Ascending aorta (tissue), 2 donors: ENCODE measurements around the gene EIF2AK2. TPM values are rescaled to one million over a fixed set of nuclear protein-coding genes. Genes with fewer than 3 reads are reported as not detected.
A peak's percentile ranks its signal among the peaks of the same experiment; 100 is the strongest.

ENCODE experiments used
- DNase-seq, 2 donors: peaks; one replicate each; pipeline ENCODE4 v3.0.0-alpha.2; 2019; ENCODE audit warnings: low spot score in 2 of 2
- H3K27ac ChIP-seq, 2 donors: fragments of 200-600 bp; sonication (generic); one replicate each; pipeline ENCODE4 v1.5.1; 2016 to 2017; ENCODE audit warnings: mild to moderate bottlenecking in 1 of 2
- H3K27me3 ChIP-seq: fragments of 200-600 bp; sonication (generic); one replicate; pipeline ENCODE4 v1.5.1; 2017
- H3K36me3 ChIP-seq, 2 donors: fragments of 200-600 bp; sonication (generic); one replicate each; pipeline ENCODE4 v1.5.1; 2016
- H3K4me1 ChIP-seq, 2 donors: fragments of 200-600 bp; sonication (generic); one replicate each; pipeline ENCODE4 v1.5.1; 2016 to 2017; ENCODE audit warnings: mild to moderate bottlenecking in 1 of 2
- H3K4me3 ChIP-seq, 2 donors: fragments of 200-600 bp; sonication (generic); one replicate each; pipeline ENCODE4 v1.5.1; 2016 to 2017; ENCODE audit warnings: mild to moderate bottlenecking in 1 of 2
- H3K9me3 ChIP-seq, 2 donors: fragments of 200-600 bp; sonication (generic); one replicate each; pipeline ENCODE4 v1.5.1; 2016
- CTCF ChIP-seq, 3 experiments: fragments of 200-600 bp in 2 of 3; fragments of 450-650 bp in 1 of 3; sonication (generic) in 2 of 3; IDR thresholded peaks; one replicate each; pipeline ENCODE4 v1.5.1; 2016 to 2019; ENCODE audit warnings: antibody characterized with exemption in 3 of 3, mild to moderate bottlenecking in 1 of 3, moderate library complexity in 1 of 3
- intact Hi-C: fragments of 100-400 bp; cut with DNase I; formaldehyde crosslinking; loops from one replicate; pipeline ENCODE4 v1.15.1; 2023
- total RNA-seq: library from RNA; depleted of rRNA; stranded (reverse); fragments of >200 nt; gene quantifications from one replicate; pipeline ENCODE4 v1.1.0, GENCODE V29; 2016

EIF2AK2 gene
- total RNA-seq, 1 donor from 2014 or later: 10.6 TPM

GRCh38 chr2:37085731-37086147 lies 71.0 kb downstream of the EIF2AK2 start:
- H3K27me3 ChIP-seq: no peaks in the 10 kb centered on the region
- H3K36me3 ChIP-seq: peaks cover 9 to 20% of the 10 kb centered on the region in 2 donors
- peaks cover 3 to 14% of the 10 kb centered on the region in 2 donors for H3K4me1 ChIP-seq
- intact Hi-C loops: no loop called here
- no peaks in the 10 kb centered on the region for H3K9me3 ChIP-seq
- DNase-seq: no peak
- TF ChIP-seq CTCF (IDR thresholded peaks at IDR 0.05): no peak
- no peak overlapping the region for H3K4me3 ChIP-seq
- no peak overlapping the region for H3K27ac ChIP-seq

- no peak for DNase-seq
- intact Hi-C loops: no loop called here
- Histone ChIP-seq H3K9me3 (no peaks in the 10 kb centered on the region), H3K36me3 (peaks cover 0 to 17% of the 10 kb centered on the region in 2 donors), H3K27me3 (no peaks in the 10 kb centered on the region), H3K27ac (peak overlapping the region; percentile 35 to 66), H3K4me1 (peaks cover 3 to 14% of the 10 kb centered on the region in 2 donors), H3K4me3 (peak overlapping the region; percentile 82 to 90)
- TF ChIP-seq CTCF (IDR thresholded peaks at IDR 0.05): no peak
These were observed 72.0 kb downstream of the EIF2AK2 start for GRCh38 chr2:37084797-37085196.

GRCh38 chr2:37083873-37084794 lies 72.6 kb downstream of the EIF2AK2 start, which contains the start of the genes GPATCH11 and HEATR5B:
GPATCH11 (plus strand) TSS chr2:37084518; CDS start chr2:37088382, 3,864 bp downstream.
HEATR5B (minus strand) TSS chr2:37084372; CDS start chr2:37083414, 958 bp downstream.
- H3K9me3 ChIP-seq: no peaks in the 10 kb centered on the region
- peak; percentile 80 to 97 for DNase-seq
- intact Hi-C loops: no loop called here
- peak within 1 kb of the TSS; percentile 82 to 90 for H3K4me3 ChIP-seq
- peak within 1 kb of the TSS; percentile 61 to 66 for H3K27ac ChIP-seq
- no peaks in the 10 kb centered on the region for H3K27me3 ChIP-seq
- no peak for TF ChIP-seq CTCF (IDR thresholded peaks at IDR 0.05)
- peaks cover 3 to 14% of the 10 kb centered on the region in 2 donors for H3K4me1 ChIP-seq
- H3K36me3 ChIP-seq: peaks cover 0 to 12% of the 10 kb centered on the region in 2 donors

- H3K9me3 ChIP-seq: no peaks in the 10 kb centered on the region
- H3K36me3 ChIP-seq: peaks cover 4 to 29% of the 10 kb centered on the region in 2 donors
- intact Hi-C loops: no loop called here
- H3K4me3 ChIP-seq: no peak overlapping the region
- no peaks in the 10 kb centered on the region for H3K27me3 ChIP-seq
- H3K27ac ChIP-seq: no peak overlapping the region
- no peak for TF ChIP-seq CTCF (IDR thresholded peaks at IDR 0.05)
- DNase-seq: no peak
- peaks cover 3 to 14% of the 10 kb centered on the region in 2 donors for H3K4me1 ChIP-seq
These were observed 76.1 kb downstream of the EIF2AK2 start for GRCh38 chr2:37080689-37081088.

GRCh38 chr2:37080266-37080665 lies 76.5 kb downstream of the EIF2AK2 start:
- Histone ChIP-seq H3K36me3 (peaks cover 4 to 33% of the 10 kb centered on the region in 2 donors), H3K4me1 (peaks cover 3 to 14% of the 10 kb centered on the region in 2 donors), H3K27ac (no peak overlapping the region), H3K4me3 (no peak overlapping the region), H3K27me3 (no peaks in the 10 kb centered on the region), H3K9me3 (no peaks in the 10 kb centered on the region)
- intact Hi-C loops: no loop called here
- TF ChIP-seq CTCF (IDR thresholded peaks at IDR 0.05): no peak
- no peak for DNase-seq
